Left renal pelvis (tissue), 4 donors: Measurements from ENCODE around the gene DNM2. TPM values are rescaled to one million over a fixed set of nuclear protein-coding genes. Genes with fewer than 3 reads are reported as not detected.

ENCODE experiments used
- DNase-seq, 4 donors: peaks; one replicate each; pipeline ENCODE4 v3.0.0-alpha.2; 2013; ENCODE audit warnings: low read depth in 4 of 4, low spot score in 3 of 4
- polyA plus RNA-seq, 4 donors: library from polyadenylated mRNA; unstranded; fragments of 120-200 nt; gene quantifications; one replicate each; pipeline ENCODE4 v1.2.1, GENCODE V29; 2013; ENCODE audit not compliant: insufficient read length in 4 of 4

Gene DNM2
- polyA plus RNA-seq, 4 donors: 68.8 to 166 (median 125) TPM

- DNase-seq: no peak
These were observed 91.9 kb downstream of the DNM2 start for GRCh38 chr19:10809651-10810285.

DNA sequence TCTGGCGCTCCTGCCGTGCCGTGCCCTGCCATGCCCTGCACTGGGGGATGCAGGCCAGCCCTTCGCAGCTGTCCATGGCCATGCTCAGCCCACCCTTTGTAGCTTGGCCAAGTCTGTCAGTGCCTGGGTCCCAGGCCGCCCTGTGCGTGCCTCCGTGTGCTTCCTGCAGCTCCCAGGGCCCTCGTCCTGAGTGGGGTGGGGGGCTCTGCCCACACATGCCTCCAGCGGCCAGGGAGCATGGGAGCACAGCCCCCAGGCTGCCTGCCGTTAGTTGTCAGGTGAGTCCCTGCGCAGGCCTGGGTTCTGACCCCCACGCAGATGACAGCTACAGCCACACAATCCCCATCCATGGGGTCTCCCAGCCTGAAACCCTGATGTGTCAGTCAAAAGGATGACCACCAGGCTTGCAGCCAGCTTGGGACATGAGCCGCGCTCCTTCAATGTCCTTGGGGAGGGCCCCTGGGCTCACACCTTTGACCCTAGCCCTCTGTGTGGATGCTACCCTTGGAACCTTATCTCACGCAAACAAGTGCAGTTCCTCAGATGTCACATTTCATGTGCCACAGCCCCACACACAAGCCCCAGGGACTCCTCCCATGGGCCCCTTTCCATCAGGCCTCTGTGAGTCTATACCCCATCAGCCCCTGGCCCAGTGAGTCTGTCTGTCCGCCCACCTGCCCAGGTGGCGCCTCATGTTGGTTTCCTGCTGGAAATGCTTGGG is 93.7 kb downstream of the DNM2 start:
- DNase-seq: no peak

- DNase-seq: no peak
These were observed 94.3 kb downstream of the DNM2 start for GRCh38 chr19:10812196-10812595.

- no peak for DNase-seq
These were observed 95.1 kb downstream of the DNM2 start for GRCh38 chr19:10812902-10813404.

DNA sequence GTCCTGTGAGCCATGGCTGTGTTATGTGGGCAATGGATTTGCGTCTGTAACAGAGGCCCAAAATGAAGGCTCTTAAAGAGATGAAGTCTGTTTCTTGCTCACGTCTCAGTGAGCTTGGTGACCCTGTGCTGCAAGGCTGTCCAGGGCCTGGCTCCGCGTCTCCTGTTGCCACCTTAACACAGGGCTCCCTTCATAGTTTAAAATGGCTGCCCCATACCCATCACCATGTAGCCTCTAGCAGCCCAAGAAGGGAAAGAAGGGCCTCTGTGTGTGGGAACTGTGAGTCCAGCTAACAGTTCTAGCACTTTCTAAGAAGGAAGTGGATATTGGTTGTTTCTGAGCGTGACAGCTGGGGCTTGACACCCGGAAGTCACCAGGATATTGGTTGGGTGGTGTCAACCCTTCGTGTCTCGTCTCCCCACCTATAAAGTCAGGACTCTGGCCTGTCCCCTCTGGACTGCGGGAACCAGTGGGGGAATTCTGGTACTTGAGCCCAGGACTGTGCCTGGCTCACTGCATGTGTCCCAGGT is 97.2 kb downstream of the DNM2 start:
- DNase-seq: no peak

DNA sequence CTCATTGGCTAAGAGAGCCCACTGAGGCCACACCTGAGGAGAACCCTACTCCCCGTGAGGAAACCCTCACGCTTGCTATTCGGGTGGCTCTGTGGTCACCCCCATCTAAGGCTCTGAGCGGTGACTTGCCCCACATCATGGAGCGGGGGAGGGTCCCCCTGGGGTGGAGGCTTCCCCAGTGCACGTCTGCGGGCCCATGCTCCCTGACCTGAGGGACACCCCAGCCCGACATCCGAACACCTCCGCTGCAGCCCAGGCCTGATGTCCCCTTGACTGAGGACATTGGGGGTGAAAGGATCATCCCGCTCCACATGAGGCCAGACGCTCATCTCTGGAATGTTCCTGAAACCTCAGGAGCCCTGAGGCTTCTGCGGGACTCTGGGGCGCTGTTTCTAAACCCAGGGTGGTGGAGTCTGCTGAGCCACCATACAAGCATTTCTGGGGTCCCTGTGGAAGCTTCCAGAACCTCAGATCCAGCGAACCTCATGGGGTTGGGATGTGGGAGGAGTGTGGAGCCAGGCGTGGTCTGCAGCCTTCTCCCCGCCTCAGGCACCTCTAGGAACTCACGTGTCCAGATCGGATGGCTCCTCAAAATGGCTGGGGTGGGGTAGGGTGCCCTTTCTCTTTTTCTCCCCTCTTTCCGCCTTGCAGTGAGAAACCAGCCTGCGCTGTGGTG is 98.2 kb downstream of the DNM2 start:
- DNase-seq: no peak

DNA sequence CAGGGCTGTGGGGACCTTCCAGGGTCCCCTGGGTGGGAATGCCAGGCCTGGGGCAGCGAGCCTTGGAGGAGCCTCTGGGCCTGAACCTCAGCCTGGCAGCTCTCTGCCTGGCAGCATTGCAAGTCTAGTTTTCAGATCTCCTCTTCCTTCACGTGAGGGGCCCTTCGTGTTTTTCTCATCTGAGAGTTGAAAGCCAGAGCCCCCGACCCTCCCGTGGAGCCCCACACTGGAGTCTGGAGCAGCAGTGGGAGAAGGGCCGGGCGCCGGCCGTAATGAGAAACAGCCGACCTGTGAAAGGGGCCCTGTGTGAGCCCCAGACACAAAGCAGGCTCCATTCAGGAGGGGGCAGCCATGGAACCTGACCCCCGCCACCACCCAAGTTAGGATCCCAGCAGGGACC is 98.8 kb downstream of the DNM2 start:
- DNase-seq: no peak

GRCh38 chr19:10817291-10818038 is 99.6 kb downstream of the DNM2 start:
- DNase-seq: peak in 1 of 4 donors; percentile 22

GRCh38 chr19:10818301-10819123 is 100.6 kb downstream of the DNM2 start:
- DNase-seq: no peak

- no peak for DNase-seq
These were observed 101.5 kb downstream of the DNM2 start for GRCh38 chr19:10819124-10820060.

GRCh38 chr19:10820173-10820572 is 102.3 kb downstream of the DNM2 start:
- DNase-seq: no peak

GRCh38 chr19:10823690-10824089 is 105.8 kb downstream of the DNM2 start:
- DNase-seq: no peak

DNA sequence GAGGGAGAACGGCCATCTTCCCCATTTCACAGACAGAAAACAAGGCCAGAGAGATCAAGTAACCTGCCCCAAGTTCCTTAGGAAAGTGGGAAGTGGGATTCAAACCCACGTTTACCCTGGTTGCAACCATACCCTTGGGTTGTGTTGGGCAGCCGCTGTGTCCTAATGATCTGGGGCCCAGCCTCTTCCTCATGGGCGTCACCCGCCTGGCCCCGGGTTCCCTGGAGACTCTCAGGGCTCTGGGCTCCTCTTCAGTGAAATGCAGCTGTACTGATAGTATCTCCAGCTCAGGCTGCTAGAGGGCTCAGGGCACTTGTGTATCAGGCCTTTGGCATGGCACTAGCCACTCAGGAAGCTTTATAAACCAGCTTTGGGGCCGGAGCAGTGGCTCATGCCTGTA is 108.4 kb downstream of the DNM2 start:
- DNase-seq: no peak

DNA sequence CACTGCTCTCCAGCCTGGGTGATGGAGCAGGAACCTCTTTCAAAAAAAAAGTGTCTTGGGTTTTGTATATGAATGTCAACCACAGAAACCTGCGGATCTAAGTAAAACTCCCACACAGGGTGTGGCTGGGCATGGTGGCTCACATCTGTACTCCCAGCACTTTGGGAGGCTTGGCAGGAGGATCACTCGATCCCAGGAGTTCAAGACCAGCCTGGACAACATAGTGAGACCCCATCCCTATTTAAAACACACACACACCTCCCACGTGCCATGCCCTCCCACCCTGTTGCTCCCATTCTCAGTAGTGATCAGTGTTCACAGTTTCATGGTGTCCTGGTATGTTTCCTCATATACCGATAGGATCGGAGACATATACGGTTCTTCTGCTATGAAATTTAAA is 109.0 kb downstream of the DNM2 start:
- no peak for DNase-seq

DNA sequence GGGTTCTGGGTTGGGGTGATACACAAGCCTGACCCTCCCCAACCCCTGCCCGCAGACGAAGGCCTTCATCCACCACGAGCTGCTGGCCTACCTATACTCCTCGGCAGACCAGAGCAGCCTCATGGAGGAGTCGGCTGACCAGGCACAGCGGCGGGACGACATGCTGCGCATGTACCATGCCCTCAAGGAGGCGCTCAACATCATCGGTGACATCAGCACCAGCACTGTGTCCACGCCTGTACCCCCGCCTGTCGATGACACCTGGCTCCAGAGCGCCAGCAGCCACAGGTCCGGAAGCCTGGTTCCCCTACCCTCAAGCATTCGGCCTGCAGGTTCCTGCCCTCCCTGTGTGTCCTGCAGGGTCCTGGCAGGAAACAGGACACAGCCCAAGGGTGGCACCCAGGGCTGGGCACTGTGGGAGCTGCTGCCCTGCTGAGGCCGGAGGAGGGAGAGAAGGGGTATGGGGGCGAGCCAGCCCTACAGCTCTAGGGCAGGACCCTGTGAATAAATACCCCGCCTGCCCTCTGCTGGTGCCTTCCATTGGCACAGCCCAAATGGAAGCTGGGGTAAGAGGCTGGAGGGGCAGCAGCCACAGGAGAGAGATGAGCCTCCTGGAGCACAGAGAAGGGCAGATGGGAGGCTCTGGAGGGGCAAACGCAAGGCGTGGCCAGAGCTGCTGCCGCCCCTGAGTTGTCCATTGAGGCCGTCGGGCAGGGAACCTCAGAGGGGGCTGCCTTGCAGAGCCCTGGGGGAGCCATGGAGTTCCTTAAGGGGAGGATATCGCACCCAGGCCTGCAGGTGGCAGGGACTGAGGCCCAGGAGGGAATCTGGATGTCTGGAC is 111.3 kb downstream of the DNM2 start:
- no peak for DNase-seq

DNA sequence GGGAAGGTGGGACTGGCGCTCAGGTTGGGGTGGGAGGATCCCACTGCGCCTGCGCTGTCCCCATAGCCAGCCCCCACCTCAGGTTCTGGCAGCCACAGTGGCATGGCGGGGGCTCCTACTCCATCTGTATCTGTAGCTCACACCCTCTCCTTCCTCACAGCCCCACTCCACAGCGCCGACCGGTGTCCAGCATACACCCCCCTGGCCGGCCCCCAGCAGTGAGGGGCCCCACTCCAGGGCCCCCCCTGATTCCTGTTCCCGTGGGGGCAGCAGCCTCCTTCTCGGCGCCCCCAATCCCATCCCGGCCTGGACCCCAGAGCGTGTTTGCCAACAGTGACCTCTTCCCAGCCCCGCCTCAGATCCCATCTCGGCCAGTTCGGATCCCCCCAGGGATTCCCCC is 112.1 kb downstream of the DNM2 start:
- DNase-seq: no peak

- DNase-seq: no peak
These were observed 112.5 kb downstream of the DNM2 start for GRCh38 chr19:10830370-10830769.
